Activated CD8-positive, alpha-beta memory T cell treated with anti-CD3 and anti-CD28 coated beads for 36 hours (primary cell): ENCODE results near the gene NXPH2. TPM values are rescaled to one million over a fixed set of nuclear protein-coding genes. Genes with fewer than 3 reads are reported as not detected.

Experiments used
- CTCF ChIA-PET: fragments of 350-600 bp; sonication (Branson Sonifier 250); formaldehyde crosslinking; loops from one replicate; lab custom pipeline; 2021; ENCODE audit warnings: antibody characterized with exemption; lab: Charles Lee
- POLR2A ChIA-PET: fragments of 350-600 bp; sonication (Branson Sonifier 250); formaldehyde crosslinking; loops from one replicate; lab custom pipeline; 2021; ENCODE audit warnings: antibody characterized with exemption; lab: Charles Lee
- total RNA-seq, 2 experiments: library from RNA; stranded (reverse); gene quantifications; one replicate each; pipeline ENCODE4 v1.2.3, GENCODE V29; 2021

NXPH2 gene
- not detected for total RNA-seq

DNA sequence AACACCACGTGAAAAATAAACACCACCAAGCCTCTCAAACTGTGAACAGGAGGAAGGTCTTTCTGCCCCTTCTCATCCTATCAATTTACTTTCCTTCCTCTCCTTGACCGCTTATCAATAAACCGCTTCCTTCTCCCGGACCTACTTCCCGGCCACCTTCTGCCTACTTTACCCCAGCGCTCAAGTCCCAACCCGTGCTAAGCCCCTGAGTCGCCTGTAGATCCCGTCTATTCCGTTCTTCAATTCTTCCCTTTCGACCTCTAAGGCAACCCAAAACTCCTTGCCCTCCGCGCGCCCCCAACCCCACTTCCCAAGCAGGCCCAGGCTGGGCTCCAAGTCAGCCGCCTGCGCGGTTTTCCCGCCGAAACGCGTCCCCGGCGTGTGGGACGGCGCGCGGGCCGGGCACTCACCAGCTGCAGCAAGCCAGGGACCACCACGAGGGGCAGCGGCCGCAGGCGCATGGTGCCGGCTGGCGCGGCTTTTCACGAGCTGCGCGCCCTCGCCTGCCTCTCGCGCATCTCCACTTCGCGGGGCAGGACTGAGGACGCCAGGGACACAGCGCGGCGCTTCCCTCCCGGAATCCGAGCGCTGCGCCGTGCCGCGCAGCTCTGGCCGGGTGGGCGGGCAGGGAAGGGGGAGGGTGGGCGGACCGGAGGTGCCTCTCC, at the start of gene NXPH2:
Gene NXPH2 (minus strand): TSS at position 610 of the 665 bp plus-strand sequence. CDS start 149 bp downstream, at position 461.
- ChIA-PET POLR2A (no interaction called here), CTCF (no interaction called here)

DNA sequence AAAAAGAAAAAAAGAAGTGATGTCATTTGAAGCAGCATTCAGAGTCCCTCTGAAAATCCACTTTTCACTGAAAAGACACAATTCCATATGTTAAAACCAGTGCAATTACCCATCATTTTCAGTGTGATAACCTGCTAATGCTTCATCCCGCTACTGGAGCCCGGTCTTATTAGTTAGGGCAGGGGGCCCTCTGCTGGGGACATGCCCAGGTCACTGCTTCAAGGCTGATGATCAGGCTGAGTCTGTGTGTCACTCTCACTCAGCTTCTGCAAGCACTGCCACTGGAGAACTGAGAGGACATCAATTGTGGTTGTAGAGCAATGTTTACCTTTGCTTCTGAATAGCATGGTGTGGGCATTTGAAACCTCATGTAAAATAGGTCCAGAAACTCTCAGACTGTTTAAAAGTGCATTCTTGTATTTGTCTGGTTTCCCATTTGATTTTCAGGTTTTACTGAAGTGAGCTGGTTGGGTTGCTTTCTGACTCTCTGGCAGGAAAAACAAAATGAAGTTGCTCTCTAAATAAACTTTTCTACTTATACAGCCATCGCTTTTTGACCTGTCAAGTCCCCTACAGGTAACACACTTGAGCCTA, 49.2 kb upstream of the NXPH2 start:
- POLR2A ChIA-PET, result no interaction called here
- CTCF ChIA-PET, result no interaction called here

DNA sequence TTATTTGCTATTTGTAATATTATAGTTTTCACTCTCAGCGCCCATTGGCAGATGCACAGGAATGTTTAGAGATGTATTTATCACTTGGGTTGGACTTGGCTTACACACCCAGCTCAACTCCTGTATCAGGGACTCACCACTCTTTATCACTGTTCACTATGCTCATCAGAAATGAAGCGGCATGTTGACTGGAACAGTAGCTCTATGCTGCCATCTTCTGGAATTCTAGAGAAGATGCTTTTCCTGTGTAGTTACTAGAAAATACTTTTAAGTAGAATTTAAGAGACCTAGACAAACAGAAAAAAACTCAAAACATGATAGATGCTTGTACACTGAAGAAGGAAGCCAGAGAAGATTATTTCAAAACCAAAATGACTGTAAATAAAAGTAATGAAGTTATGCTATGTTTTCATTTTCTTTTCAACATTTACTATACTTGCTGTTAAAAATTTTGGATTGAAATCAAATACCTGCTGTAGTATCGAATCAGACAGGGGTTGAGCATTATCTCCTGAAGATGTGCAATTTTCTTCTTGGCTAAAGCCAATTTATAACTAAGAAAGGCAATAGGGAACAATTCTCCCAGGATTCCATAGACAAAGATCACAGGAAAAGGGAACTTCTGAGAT, 47.4 kb upstream of the NXPH2 start:
- ChIA-PET CTCF (interaction anchor here (0.8 to 1.6 kb wide), 5 partner anchors 12 to 962 kb away, joined by 3 to 5 read pairs (median 4); no protein-coding TSS in a partner anchor), POLR2A (no interaction called here)

DNA sequence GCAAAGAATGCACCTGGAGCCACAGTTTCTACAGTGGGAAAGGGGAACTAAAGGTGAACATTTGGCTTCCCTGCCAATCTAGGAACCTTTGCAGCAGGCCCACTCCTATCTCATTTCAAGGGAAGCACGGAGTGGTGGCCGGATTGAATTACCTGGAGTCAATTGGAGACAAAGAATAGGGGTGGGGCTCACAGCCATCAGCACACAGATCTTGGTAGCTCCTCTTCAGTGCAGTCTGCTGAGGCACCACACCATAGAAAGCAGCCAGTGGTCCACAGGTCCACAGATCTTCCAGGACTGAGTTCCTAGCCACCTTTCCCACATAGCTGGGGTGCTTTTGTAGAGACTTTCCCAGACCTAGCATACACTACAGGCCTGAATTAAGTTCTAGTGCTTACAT, 43.5 kb upstream of the NXPH2 start:
- CTCF ChIA-PET, result no interaction called here
- POLR2A ChIA-PET, result no interaction called here

DNA sequence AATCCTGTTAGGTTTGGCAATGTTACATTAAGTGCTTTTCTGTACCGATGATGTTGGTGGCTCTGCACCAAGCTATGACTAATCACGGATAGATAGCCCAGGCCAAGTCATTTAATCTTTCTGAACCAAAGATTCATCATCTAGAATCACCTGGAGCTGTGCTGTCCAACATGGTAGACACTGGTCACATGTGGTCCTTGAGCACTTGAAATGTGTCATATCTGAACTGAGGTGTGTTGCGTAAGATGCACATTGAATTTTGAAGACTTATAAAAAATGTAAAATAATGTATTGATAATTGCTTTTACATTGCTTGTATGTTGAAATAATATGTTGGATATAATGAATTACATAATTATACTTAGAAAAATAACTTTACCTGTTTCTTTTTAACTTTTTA, 39.8 kb upstream of the NXPH2 start:
- ChIA-PET CTCF (no interaction called here), POLR2A (no interaction called here)

DNA sequence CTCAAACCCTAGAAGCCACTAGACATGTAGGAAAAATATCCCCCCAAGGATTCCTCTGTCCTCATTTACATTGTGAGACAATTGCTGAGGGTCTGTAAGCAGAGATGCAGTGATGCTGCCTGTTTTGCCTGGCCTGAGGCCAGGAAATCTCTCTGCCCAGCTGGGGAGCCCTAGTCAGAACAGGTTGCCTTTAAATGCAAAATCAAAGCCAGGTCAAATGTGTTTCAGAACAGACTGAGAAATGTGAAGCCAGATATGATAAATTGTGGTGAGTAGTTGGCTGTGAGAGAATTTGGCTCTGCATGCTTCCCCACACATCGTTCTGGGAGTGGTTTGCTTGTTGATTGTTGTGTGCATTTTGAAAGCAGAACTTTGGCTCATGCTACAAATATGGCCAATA, 38.4 kb upstream of the NXPH2 start:
- CTCF ChIA-PET, result no interaction called here
- POLR2A ChIA-PET, result no interaction called here

DNA sequence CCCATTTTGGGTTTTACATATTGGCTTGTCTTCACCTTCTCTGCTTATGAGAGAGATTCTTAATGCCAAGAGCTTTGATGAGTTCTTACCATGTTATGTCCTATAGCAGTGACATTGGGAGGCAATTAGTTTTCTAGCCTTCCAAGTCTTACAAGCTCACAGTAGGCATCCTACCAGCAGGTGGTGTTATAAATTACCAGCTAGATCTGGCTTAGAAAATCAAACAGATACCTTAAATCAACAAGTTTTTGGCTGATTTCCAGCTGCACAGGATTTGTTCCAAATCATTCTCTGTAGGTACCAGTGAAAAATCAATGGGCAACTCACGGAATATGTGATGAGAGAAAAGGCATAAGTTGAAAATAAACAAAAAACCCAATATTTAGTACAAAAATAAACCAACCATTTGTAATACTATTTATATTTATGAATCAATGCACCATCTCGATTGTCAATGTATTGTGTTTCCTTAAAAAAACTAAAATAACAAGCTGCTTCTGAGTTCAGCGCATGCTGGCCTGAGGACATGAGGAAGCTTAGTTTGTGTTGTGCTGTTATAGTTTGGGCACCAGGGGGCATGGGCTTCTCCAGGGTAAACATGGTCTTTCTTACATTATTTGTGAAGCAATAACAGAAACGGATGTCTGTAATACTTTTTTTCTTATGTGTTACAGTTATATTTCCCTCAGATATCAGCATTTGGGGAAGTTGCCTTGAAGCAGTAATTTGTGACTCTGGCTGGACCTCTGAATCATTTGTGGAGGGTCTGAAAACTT, 34.1 kb upstream of the NXPH2 start:
- ChIA-PET POLR2A (no interaction called here), CTCF (interaction anchor here (1.7 kb wide), 1 partner anchor 13 kb away, joined by 5 read pairs; no protein-coding TSS in a partner anchor)

DNA sequence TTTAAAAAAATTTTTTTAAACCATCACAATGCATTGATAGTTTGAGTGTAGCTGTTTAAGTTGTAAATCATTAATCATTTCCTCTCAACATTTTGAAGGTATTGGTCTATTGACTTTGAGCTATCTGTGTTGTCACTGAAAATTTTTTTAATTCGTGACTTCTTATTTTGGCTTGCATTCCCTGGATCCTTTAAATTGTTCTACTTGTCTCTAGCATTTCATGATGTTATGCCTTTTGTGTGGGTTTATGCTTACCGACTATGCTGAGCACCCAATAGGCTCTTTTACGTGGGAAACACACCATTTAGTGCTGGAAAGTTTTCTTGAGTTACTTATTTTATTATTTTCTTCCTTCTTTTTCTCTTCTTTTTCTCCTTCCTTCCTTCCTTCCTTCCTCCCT, 31.2 kb upstream of the NXPH2 start:
- ChIA-PET POLR2A (no interaction called here), CTCF (no interaction called here)

DNA sequence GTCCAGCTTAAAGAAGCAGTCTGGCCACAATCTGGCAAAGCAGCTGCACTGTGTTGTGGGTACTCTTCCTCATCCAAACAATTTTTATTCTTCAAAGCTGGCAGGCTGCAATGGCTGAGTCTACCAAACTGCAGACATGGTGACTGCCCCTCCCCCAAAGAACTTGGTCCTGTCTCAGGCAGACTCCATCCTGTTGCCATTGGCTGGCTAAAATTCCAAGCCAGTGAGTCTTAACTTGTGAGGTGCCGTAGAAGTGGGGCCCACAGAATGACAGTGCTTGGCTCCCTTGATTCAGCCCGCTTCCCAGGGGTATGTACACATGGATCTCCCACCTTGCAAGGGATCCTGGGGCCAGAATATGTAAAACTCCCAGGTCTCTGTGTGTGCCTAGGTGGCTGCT, 14.5 kb upstream of the NXPH2 start:
- CTCF ChIA-PET, result no interaction called here
- POLR2A ChIA-PET, result no interaction called here

DNA sequence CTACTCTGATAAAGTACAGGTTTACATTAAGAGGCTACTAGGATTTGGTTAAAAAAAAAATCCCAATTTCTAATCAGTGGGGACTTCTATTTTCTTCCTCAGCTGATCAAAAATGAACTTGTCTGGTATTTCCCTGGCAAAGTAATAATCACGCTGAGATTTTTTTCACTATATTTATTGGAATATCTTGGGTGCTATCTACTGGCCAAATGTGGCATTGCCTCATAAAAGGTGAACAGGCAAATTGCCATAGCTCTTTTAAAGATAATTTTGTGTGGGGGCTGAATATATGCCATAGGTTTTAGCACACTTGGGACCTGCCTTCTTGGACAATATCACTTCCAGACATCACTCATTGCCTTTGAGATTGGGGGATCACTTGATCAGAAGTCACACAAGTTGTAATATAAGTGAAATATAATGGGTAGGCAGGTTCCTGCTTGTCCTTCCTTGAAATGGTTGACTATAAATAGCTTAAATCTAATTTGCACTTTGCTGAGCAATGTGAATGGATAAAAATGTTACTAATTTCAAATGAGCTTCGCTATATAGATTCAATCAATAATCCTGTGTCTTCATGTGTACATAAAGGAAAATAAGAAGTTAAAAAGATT, 7.0 kb upstream of the NXPH2 start:
- CTCF ChIA-PET, result interaction anchor here (1.0 kb wide), 1 partner anchor 32 kb away, joined by 3 read pairs; no protein-coding TSS in a partner anchor
- POLR2A ChIA-PET, result no interaction called here

DNA sequence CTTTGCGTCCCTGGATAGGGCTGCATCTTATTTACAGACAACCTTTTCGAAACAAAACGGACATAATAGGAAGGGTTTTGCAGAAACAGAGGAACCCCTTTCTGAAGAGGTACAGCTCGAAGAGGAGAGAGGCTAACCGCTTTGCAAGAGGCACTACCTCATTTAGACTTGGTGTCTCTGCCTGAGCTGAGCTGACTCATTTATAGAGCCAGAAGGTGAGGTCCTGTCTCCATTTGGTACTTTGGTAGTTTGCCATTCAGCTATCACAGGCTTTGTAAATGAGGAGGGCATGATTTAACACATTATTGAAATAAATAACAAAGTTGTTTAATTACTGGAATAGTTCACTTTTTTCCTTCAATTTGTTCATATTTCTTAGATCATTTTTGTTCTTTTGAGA, 2.2 kb upstream of the NXPH2 start:
- ChIA-PET POLR2A (no interaction called here), CTCF (no interaction called here)

DNA sequence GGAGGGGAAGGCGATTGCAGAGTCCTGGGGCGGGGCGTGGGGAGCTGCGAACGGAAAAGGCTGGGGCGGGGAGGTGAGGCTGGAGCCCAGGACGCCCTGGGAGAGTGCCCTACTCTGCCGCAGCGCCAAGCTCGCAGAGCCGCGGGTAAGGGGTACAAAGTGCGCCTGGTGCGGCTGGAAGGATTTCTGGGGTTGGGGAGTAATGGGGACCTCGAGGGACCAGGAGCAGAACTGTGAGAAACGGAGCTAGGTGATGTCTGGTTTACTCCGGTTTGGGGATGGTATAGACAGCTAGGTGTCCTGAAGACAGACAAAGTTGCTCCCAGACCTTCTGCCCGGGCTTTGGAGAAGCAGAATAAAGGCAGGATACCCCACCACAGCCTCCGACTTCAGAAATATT, 718 bp upstream of the NXPH2 start:
- ChIA-PET POLR2A (no interaction called here), CTCF (no interaction called here)

DNA sequence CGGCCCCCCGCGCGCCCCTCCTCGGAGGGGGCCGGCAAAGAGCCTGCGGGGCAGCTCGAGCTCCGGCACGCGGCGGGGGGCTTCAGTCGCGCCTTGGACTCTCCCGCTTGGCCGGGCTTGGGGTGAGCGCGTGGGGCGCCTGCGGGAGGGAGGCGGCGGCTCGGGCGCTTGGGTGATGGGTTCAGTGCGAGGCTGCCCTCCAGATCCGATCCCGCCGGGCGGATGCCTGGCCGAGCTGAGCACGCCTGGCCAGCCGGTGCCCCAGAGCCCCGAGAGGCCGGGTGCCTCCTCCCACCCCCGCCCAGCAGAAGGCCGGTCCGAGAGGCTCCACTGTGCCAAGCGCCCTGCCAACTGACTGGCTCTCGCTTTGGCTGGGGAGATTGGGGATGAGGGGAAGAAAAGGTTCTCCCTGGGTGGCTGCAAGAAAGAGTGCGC, 273 bp upstream of the NXPH2 start:
- POLR2A ChIA-PET, result no interaction called here

DNA sequence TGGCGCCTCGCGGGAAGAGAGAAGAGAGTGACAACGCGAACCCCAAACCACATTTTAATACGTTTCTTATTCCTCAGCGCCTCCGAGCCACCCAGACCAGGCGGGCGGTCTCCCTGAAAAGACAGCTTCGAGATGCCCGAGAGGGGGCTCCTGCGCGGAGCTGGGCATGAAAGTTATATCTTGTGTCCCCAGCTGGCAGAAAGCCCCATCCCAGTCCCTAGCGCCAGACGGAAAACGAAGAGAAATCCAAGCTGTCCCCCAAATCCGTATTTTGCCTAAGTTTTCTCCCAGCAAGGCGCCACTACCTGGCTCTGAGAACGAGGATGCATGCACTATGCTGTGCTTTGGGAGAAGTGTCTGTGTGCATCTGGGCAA, 797 bp downstream of the NXPH2 start:
- POLR2A ChIA-PET, result no interaction called here
- CTCF ChIA-PET, result no interaction called here

More for the DNA sequence above, 273 bp upstream of the NXPH2 start:
- CTCF ChIA-PET, result no interaction called here

DNA sequence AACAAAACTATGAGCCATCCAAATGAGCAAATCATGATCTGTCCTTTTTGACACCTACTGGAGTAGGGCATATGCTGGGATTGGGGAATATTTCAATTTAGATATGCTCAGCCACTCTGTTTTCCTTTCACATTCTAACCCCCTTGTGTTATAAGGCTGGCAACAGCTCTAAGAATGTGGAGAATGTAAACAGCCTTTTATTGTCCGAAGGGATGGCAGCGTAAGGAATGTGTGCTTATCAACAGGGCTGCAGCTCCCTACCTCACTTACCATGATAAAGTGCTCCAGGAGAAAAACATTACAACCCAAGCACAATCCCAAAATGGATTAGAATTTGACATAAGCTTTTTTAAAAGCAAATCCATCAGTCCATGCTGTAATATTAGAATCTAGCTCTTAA, 2.2 kb downstream of the NXPH2 start:
- ChIA-PET CTCF (no interaction called here), POLR2A (no interaction called here)

DNA sequence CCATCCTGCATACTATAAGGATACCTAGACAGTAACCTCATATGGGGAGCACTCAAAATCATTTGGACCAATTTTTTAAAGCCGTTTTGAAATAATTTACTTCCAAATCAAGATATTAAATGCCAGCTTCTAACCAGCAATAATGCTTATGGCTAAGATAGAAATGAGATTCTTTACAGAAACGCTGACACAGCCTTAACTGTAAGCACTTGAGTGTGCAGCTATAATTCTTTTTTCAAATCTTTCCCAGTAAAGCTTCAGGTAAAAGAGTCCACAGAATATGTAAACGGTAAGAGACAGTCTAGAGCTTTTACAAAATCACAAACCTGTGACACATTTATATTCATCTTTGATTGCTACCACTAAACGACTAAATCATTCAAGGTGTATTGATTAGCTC, 4.5 kb downstream of the NXPH2 start:
- ChIA-PET CTCF (no interaction called here), POLR2A (no interaction called here)

DNA sequence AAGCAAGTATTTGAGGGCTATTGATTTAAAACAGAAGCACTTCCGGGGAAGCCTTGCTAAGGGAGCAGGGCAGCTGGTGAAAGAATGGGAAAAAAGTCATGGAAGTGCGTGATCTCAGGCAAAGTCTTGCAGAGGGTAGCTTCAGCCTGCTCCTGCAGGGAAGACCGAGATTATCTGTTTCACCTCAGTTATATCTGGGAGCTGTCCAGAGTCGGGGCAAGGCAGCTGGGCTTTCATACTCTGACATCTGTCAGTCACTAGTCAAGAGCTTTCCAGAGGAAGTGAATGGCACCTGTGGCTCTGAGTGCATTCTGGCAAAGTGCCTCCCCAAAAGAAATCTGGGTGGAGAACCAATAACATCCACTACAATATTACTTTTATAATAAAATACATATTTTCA, 8.7 kb downstream of the NXPH2 start:
- ChIA-PET POLR2A (no interaction called here), CTCF (no interaction called here)

DNA sequence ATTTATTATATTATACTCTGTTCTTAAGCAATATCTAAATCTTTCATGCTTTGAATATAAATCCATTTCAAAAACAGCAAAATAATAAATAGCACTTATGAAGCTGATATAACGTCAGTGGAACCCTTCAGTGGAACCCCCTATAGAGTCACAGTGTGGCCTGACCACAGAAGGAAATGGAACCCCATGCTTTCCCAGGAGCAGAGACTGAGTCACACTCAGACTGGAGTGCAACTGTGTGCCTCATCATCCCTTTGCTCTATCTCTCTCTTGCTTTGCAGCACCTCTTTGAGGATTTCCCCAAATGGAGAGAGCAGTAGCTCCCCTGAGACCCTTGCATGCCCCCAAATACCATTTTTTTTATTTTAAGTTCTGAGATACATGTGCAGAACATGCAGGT, 13.1 kb downstream of the NXPH2 start:
- CTCF ChIA-PET, result no interaction called here

DNA sequence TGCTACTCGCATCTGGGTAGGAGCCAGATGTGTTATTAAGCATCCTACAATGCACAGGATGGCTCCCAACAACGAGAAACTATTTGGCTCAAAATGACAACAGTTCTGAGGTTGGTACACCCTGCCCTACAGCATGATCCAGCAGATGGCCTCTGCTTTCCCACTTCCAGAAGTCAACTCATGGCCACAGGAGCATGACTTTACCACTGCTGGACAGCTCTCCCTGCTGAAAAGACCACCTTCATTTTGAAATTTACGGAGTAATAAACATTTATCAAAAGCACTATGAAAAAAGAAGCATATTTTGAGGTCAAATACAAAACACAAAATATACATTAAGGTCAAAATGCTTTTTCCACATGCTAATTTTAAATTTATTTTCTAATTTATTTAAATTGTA, 13.7 kb downstream of the NXPH2 start:
- ChIA-PET POLR2A (no interaction called here), CTCF (no interaction called here)

More for the DNA sequence above, 13.1 kb downstream of the NXPH2 start:
- POLR2A ChIA-PET, result no interaction called here

DNA sequence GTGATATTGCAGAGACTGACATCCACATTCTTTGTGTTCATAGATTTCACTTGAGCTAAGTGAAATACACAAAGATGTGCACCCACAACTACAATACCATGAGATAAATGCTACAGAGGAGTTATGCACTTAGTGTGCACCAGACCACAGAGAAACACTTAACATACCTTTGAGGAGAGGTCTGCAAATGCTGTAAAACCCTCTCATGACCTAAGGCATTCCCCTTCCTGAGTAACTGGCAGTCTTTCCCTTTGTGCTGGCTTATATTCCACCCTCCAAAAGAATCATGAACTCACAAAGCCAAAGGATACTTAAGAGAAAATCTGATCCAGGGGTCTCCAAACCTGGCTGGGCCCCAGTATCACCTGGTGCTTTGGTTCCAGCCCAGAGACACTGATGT, 16.2 kb downstream of the NXPH2 start:
- POLR2A ChIA-PET, result no interaction called here
- CTCF ChIA-PET, result no interaction called here
